Fibroblast of villous mesenchyme (primary cell): ENCODE data around the gene CAB39L. TPM values are rescaled to one million over a fixed set of nuclear protein-coding genes. Genes with fewer than 3 reads are reported as not detected.

Experiments
- DNase-seq: peaks from one replicate; pipeline ENCODE4 v3.0.0-alpha.2; 2010; ENCODE audit warnings: low read depth
- H3K4me3 ChIP-seq: 2 replicates; pipeline ENCODE4 v1.5.1; 2011; ENCODE audit warnings: low read depth, mild to moderate bottlenecking, low read length
- total RNA-seq: library from RNA; depleted of rRNA; stranded (reverse); fragments of >200 nt; gene quantifications from 2 replicates; pipeline ENCODE4 v1.2.3, GENCODE V29; 2012
- TF ChIP-seq, protein P1 (sequence below): IDR thresholded peaks from 2 replicates; pipeline ENCODE4 v1.5.1; 2012; ENCODE audit warnings: low read depth, mild to moderate bottlenecking, low read length; ENCODE audit not compliant: insufficient read depth

CAB39L gene
- total RNA-seq, 1 donor, result 15.1 TPM

DNA sequence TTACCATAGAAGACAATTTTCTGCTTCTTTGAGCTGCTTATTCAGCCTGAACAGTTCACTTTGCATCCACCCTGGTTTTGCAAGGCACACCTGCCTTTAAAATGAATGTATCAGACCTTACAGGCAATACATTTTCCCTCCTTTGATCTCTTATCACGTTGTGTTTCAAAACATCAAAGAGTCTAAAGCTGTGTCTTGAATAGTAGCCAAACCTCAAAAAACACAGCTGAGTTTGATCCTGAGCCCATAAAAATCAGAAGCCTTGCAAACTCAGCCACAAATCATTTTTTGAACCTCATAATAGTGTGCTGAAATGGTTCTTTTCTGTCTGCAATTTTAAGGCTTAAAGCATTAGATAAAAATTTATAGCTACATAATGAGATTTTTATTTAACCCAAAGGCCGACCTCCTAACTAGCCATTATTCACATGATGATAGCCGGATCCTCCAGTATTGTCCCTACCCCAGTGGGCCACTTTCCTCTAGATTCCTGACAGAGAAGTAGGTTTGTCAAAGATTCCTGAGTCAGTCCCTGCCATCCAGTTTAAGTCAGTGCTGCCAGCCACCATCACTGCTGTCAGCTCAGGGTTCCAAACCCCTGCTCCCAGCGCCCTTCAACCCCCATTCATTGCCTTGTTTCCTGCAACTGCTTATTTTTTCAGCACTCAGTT is 71.8 kb downstream of the CAB39L start:
- TF ChIP-seq, protein P1, sequence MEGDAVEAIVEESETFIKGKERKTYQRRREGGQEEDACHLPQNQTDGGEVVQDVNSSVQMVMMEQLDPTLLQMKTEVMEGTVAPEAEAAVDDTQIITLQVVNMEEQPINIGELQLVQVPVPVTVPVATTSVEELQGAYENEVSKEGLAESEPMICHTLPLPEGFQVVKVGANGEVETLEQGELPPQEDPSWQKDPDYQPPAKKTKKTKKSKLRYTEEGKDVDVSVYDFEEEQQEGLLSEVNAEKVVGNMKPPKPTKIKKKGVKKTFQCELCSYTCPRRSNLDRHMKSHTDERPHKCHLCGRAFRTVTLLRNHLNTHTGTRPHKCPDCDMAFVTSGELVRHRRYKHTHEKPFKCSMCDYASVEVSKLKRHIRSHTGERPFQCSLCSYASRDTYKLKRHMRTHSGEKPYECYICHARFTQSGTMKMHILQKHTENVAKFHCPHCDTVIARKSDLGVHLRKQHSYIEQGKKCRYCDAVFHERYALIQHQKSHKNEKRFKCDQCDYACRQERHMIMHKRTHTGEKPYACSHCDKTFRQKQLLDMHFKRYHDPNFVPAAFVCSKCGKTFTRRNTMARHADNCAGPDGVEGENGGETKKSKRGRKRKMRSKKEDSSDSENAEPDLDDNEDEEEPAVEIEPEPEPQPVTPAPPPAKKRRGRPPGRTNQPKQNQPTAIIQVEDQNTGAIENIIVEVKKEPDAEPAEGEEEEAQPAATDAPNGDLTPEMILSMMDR, result no peak
- DNase-seq, result peak; percentile 67

DNA sequence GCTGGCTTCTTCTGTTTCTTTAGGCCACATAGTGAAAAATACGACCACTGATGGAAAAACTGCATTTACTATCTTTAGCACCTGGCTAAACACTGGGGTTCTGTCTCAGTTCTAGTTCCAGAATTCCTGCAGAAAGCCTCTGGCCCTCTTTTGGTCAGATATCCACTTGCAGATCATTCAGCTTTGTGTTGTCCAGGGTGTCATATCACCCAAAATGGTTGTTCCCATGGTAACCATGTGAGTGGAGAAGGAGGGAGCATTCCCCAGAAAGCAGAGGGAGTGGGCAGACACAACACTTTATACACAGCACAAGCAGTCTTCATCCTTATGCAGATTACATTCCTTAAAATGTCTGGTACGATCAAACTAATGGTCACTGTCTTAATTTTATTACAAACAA is 73.5 kb downstream of the CAB39L start:
- TF ChIP-seq, protein P1, result no peak
- H3K4me3 ChIP-seq, result no peak overlapping the region
- DNase-seq, result no peak

More for the DNA sequence above, 71.8 kb downstream of the CAB39L start:
- H3K4me3 ChIP-seq, result no peak overlapping the region

DNA sequence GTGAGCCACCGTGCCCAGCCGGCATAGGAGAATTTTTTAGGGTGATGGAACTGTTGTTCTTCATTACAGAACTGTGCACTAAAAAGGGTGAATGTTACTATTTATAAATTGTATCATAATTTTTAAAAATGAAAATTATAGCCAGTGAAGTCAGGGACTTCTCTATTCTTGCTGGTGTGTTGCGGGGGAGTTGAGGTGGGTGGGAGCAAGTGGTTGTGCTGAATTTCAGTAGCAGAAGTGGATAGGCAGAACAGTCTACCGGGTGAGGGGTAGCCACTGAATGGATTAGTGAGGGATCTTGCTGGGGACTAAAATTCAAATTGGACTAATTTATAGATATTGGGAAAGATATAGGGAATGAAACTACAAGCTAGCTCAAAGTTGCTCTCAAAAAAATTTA is 74.0 kb downstream of the CAB39L start:
- H3K4me3 ChIP-seq, result no peak overlapping the region
- DNase-seq, result no peak
- TF ChIP-seq, protein P1, result no peak

DNA sequence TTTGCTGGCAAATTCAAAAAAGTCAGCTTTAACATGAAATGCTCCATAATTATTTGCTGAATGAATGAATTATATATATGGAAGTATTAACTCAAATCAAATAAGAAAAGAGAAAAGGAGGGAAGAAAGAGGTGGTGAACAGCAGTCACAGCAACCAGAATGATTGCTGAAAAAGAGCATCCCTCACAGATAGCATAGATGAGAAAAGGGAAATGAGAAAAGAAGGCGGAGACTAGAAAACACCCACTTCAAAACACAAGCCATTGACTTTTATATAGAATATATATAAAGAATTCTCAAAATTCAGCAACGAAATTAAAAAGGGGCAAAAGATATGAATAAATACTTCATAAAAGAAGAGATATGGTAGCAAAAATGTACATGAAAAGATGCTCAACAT is 75.2 kb downstream of the CAB39L start:
- no peak for DNase-seq
- TF ChIP-seq, protein P1, result no peak
- no peak overlapping the region for H3K4me3 ChIP-seq

DNA sequence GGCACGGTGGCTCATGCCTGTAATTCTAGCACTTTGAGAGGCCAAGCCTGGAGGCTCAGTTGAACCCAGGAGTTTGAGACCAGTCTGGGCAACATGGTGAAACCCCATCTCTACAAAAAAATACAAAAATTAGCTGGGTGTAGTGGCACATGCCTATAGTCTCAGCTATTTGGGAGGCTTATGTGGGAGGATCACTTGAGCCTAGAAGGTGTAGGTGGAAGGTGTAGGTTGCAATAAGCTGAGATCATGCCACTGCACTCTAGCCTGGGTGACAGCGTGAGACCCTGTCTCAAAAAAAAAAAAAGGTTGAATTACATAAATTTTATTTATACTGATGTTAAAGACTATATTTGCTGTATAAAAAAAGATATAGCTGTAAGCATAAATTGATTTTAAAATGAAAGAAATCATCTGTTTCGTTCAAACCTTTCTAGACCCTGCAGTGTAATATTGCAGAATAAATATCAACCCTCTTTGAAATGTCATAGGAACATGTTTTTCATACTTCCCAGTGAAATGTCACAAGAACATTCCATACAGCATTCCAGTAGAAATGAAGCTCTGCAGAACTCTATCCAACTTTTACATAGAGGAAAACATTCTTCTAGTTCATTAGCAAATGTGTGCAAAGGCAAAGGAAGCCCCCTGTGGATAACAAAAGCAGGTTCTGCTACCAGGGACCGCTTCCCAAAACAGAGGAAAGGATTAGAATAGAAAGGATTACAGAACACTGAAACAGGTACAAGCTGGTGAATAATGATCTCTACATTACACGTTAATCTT is 76.0 kb downstream of the CAB39L start:
- TF ChIP-seq, protein P1, result no peak
- peak; percentile 16 for DNase-seq
- H3K4me3 ChIP-seq, result no peak overlapping the region

DNA sequence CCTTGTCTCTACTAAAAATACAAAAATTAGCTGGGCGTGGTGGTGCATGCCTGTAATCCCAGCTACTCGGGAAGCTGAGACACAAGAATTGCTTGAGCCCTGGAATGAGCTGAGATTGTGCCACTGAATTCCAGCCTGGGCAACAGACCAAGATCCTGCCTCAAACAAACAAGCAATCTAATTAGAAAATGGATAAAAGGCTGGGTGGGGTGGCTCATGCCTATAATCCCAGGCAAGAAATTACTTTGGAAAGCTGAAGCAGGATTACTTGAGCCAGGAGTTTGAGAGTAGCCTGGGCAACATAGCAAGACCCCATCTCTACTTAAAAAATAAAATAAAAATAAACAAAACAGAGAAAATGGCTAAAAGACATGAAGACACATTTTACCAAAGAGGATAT is 77.0 kb downstream of the CAB39L start:
- no peak for DNase-seq
- TF ChIP-seq, protein P1, result no peak

More for the DNA sequence above, 77.0 kb downstream of the CAB39L start:
- no peak overlapping the region for H3K4me3 ChIP-seq
